GM12891 (cell line): Measurements from ENCODE around the gene C10orf67.

Experiments used
- POLR2A ChIP-seq: IDR thresholded peaks from 2 replicates; pipeline ENCODE4 v1.6.1; 2011; ENCODE audit warnings: low read depth, low read length, control low read depth
- POLR2AphosphoS5 ChIP-seq: IDR thresholded peaks from 2 replicates; pipeline ENCODE4 v1.6.1; 2011; ENCODE audit warnings: low read depth, low read length, control low read depth

DNA sequence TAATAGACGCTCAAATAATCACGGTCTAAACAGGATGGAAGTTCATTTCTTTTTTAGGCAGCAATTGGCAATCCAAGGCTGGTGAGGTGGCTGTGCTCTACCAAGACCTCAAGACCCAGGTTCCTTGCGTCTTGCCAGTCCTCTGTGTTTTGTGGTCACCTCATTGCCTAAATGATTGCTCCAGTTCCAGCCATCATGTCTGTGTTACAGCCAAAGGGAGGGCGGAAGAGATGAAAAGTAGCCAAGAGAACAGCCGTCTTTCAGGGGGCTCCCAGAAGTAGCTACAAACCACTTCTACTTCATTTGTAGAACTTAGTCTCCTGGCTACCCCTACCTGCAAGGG lies 19.2 kb upstream of the C10orf67 start:
- TF ChIP-seq POLR2A (no peak), POLR2AphosphoS5 (no peak)
